Transverse colon (tissue), 4 donors: Measurements from ENCODE around the gene BRS3. TPM values are rescaled to one million over a fixed set of nuclear protein-coding genes. Genes with fewer than 3 reads are reported as not detected.

Experiments
- DNase-seq: peaks from one replicate; pipeline ENCODE4 v3.0.0-alpha.2; 2019
- H3K27ac ChIP-seq, 4 donors: fragments of 200-600 bp; sonication (generic); 2 replicates each; pipeline ENCODE4 v1.5.1; 2016 to 2018; ENCODE audit warnings: inconsistent platforms in 4 of 4
- H3K27me3 ChIP-seq: fragments of 200-600 bp; sonication (generic); 2 replicates; pipeline ENCODE4 v1.5.1; 2017; ENCODE audit warnings: inconsistent platforms
- H3K36me3 ChIP-seq, 4 donors: fragments of 200-600 bp; sonication (generic); 2 replicates each; pipeline ENCODE4 v1.5.1; 2017 to 2019; ENCODE audit warnings: inconsistent platforms in 4 of 4
- H3K4me1 ChIP-seq, 4 donors: fragments of 200-600 bp; sonication (generic); 2 replicates each; pipeline ENCODE4 v1.5.1; 2017 to 2020; ENCODE audit warnings: inconsistent platforms in 4 of 4
- H3K4me3 ChIP-seq, 4 donors: fragments of 200-600 bp; sonication (generic); 1 replicate in 1 of 4; 2 replicates in 3 of 4; pipeline versions ENCODE4 v1.5.1 to v1.6.1; 2017 to 2019; ENCODE audit warnings: inconsistent platforms in 4 of 4
- H3K9me3 ChIP-seq, 2 donors: fragments of 200-600 bp; sonication (generic); 2 replicates each; pipeline ENCODE4 v1.5.1; 2017 to 2019; ENCODE audit warnings: inconsistent platforms in 2 of 2
- CTCF ChIP-seq, 5 experiments: fragments of 200-600 bp in 3 of 5; fragments of 450-650 bp in 2 of 5; sonication (generic) in 3 of 5; IDR thresholded peaks; 1 replicate in 2 of 5; 2 replicates in 3 of 5; pipeline ENCODE4 v1.5.1; 2016 to 2017; ENCODE audit warnings: antibody characterized with exemption in 5 of 5, inconsistent platforms in 3 of 5, mild to moderate bottlenecking in 2 of 5, moderate library complexity in 1 of 5
- EP300 ChIP-seq: sonication (generic); formaldehyde crosslinking; IDR thresholded peaks from one replicate; pipeline ENCODE4 v1.6.1; 2017; ENCODE audit warnings: antibody characterized with exemption, low read depth
- POLR2A ChIP-seq: fragments of 450-650 bp; IDR thresholded peaks from one replicate; pipeline ENCODE4 v1.6.1; 2016; ENCODE audit warnings: antibody characterized with exemption, mild to moderate bottlenecking, moderate library complexity
- POLR2AphosphoS5 ChIP-seq, 3 donors: sonication (generic); formaldehyde crosslinking; IDR thresholded peaks; one replicate each; pipeline ENCODE4 v1.6.1; 2016; ENCODE audit warnings: antibody characterized with exemption in 3 of 3
- WGBS, 2 donors: methylation state at CpG; one replicate each; pipeline ENCODE4 v1.1.5; 2018; ENCODE audit warnings: low coverage in 1 of 2; 5-methylcytosine and 5-hydroxymethylcytosine counted together
- in situ Hi-C, 4 donors: fragments of 200-750 bp; cut with MboI; loops; one replicate each; pipeline versions ENCODE4 v1.15.0 to v1.15.1; 2017; ENCODE audit warnings: low sequenced_read_pairs in 3 of 4, low pct_ligation_motif_present in 1 of 4, low pct_unique_long_range_greater_than_20kb in 1 of 4
- intact Hi-C: fragments of 100-400 bp; cut with DNase I; formaldehyde crosslinking; loops from one replicate; pipeline ENCODE4 v1.15.1; 2023; ENCODE audit warnings: low total_unique reads
- total RNA-seq, 4 donors: library from RNA; depleted of rRNA; stranded (reverse); fragments of >200 nt; gene quantifications; one replicate each; pipeline ENCODE4 v1.1.0, GENCODE V29; 2016

The BRS3 gene
- total RNA-seq, 4 donors from 2014 or later, result not detected

- no peaks in the 10 kb centered on the region for H3K4me1 ChIP-seq
- H3K27me3 ChIP-seq, result no peaks in the 10 kb centered on the region
- H3K36me3 ChIP-seq, result no peaks in the 10 kb centered on the region
- no peak overlapping the region for H3K4me3 ChIP-seq
- no peak overlapping the region for H3K27ac ChIP-seq
- no peaks in the 10 kb centered on the region for H3K9me3 ChIP-seq
- in situ Hi-C loops (no loop called here), intact Hi-C loops (no loop called here)
- DNase-seq, result no peak
- TF ChIP-seq POLR2AphosphoS5 (IDR thresholded peaks at IDR 0.05) (no peak), POLR2A (no peak), EP300 (no peak), CTCF (IDR thresholded peaks at IDR 0.05) (no peak)
Observed at GRCh38 chrX:136447968-136448367, 39.8 kb upstream of the BRS3 start.

- DNase-seq, result no peak
Observed at GRCh38 chrX:136450050-136450830, 37.5 kb upstream of the BRS3 start.

DNA sequence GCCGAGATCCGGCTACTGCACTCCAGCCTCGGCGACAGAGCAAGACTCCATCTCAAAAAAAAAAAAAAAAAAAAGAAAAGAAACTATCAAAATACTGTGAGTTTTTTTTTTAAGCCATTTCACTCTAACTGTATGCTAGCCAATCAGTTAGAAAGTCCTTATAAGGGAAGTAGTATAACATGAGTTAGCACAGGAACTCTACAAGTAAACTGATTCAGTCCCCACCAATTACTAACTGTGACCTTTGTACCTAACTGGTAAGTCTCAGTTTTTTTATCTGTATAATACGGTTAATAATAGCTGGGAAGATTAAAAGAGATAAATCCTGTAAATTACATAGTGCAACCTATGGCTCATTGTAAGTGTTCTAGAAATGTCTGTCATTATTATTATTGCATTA, 35.1 kb upstream of the BRS3 start:
- Histone ChIP-seq H3K4me1 (no peaks in the 10 kb centered on the region), H3K27me3 (no peaks in the 10 kb centered on the region), H3K36me3 (no peaks in the 10 kb centered on the region), H3K9me3 (no peaks in the 10 kb centered on the region), H3K4me3 (no peak overlapping the region), H3K27ac (no peak overlapping the region)
- in situ Hi-C loops (no loop called here), intact Hi-C loops (no loop called here)
- WGBS, 2 donors, result 71 to 83% methylated on average over 2 to 5 of the region's 5 CpGs
- TF ChIP-seq POLR2A (no peak), POLR2AphosphoS5 (IDR thresholded peaks at IDR 0.05) (no peak), EP300 (no peak), CTCF (IDR thresholded peaks at IDR 0.05) (no peak)
- no peak for DNase-seq

More at GRCh38 chrX:136450050-136450830, 37.5 kb upstream of the BRS3 start:
- intact Hi-C loops (no loop called here), in situ Hi-C loops (no loop called here)
- Histone ChIP-seq H3K9me3 (no peaks in the 10 kb centered on the region), H3K36me3 (no peaks in the 10 kb centered on the region), H3K4me1 (no peaks in the 10 kb centered on the region), H3K27me3 (no peaks in the 10 kb centered on the region), H3K27ac (no peak overlapping the region), H3K4me3 (no peak overlapping the region)
- WGBS, 2 donors, result 43 to 73% methylated on average over 6 to 8 of the region's 8 CpGs
- TF ChIP-seq POLR2AphosphoS5 (IDR thresholded peaks at IDR 0.05), result no peak
- TF ChIP-seq CTCF (IDR thresholded peaks at IDR 0.05), result no peak

GRCh38 chrX:136453114-136453513, 34.6 kb upstream of the BRS3 start:
- TF ChIP-seq EP300, result no peak
- no peak for TF ChIP-seq POLR2A
- no peak for TF ChIP-seq CTCF (IDR thresholded peaks at IDR 0.05)
- no peak for TF ChIP-seq POLR2AphosphoS5 (IDR thresholded peaks at IDR 0.05)
- H3K4me3 ChIP-seq, result no peak overlapping the region
- no peaks in the 10 kb centered on the region for H3K27me3 ChIP-seq
- H3K9me3 ChIP-seq, result no peaks in the 10 kb centered on the region
- no peak for DNase-seq
- H3K36me3 ChIP-seq, result no peaks in the 10 kb centered on the region
- H3K4me1 ChIP-seq, result no peaks in the 10 kb centered on the region
- WGBS, 2 donors, result 55% methylated on average over 1 of the region's 1 CpG; no CpG with 5 or more reads in 1 of the 2 donors
- in situ Hi-C loops (no loop called here), intact Hi-C loops (no loop called here)
- H3K27ac ChIP-seq, result no peak overlapping the region
